Mammary epithelial cell (primary cell): Measurements from ENCODE around the gene BCAS3.

Experiments
- CTCF ChIP-seq, 2 donors: IDR thresholded peaks in 1 of 2; conservative IDR thresholded peaks in 1 of 2; 2 replicates each; pipeline ENCODE4 v1.5.1; 2011 to 2012; ENCODE audit warnings: inconsistent platforms in 2 of 2, low read length in 2 of 2, mild to moderate bottlenecking in 2 of 2, control low read depth in 1 of 2, low read depth in 1 of 2; ENCODE audit not compliant: insufficient read depth in 1 of 2; ENCODE audit errors: extremely low read depth in 1 of 2
- EZH2 ChIP-seq: IDR thresholded peaks from 2 replicates; pipeline ENCODE4 v1.6.1; 2012; ENCODE audit warnings: low read length, inconsistent platforms, borderline replicate concordance

GRCh38 chr17:61334673-61335072, 657.0 kb downstream of the BCAS3 start:
- TF ChIP-seq CTCF (conservative IDR thresholded peaks at IDR 0.05 in 1 of 2, IDR thresholded peaks at IDR 0.05 in 1 of 2; ENCODE audit: extremely low read depth in 1 of 2, insufficient read depth in 1 of 2, low read depth in 1 of 2, low read length in 2 of 2) = no peak
- TF ChIP-seq EZH2 = no peak
